HG03439 (cell line): ENCODE data around the gene UQCR11.
"Not testable (repeated sequence)": the region's sequence is repeated elsewhere in the genome, so short reads cannot be mapped to it uniquely, and the experiment has no call there.

Experiments used
- ATAC-seq: cut with Tn5 transposase; IDR thresholded peaks from one replicate; pipeline ENCODE4 v1.9.1; 2021; ENCODE audit warnings: mild to moderate bottlenecking, moderate library complexity; ENCODE audit not compliant: unreplicated experiment

UQCR11 gene

DNA sequence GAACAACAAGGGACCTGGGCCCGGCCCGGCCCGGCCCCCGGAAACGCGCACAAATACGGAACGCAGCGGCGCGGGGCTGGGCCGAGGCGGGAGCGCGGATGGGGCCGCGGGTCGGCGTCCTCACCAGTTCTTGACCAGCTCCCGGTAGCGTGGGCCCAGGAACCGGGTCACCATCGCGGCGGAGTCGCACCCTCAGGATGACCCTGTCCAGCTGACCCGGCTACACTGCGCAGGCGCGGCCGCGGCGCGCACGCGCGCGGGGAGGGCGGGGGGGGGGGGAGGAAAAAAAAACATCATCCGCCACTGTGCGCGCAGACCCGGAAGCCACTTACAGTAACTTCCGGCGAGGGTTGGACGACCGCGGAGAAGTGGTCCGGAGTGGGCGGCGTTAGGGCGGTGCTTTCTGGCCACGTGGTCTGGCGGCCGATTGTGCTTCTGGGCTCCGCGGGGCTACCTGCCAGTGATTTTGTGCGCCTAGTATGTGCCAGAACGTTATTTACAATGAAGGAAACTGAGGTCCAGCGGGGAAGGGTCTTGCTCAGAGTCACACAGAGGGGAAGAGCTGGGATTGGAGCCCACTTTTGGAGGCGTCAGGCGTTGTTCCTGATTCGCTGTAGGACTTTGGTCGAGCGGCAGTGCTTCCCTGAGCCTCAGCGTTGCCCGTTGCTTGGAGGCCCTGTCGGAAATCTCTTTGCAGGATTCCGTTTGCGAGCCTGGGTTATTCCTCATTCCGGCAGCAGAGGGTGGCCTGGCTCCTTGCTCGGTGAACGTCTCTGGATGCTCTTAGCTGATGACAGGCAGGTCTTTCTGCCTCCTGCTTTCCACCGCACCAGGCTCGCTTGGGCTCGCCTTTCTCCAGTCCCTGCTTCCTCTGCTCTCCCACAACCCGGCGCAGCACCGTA is at the start of gene UQCR11:
TSS of gene UQCR11 (minus strand) at position 227 of the 902 bp plus-strand sequence. CDS start at position 174, 53 bp downstream.
- peak; percentile 71 for ATAC-seq

DNA sequence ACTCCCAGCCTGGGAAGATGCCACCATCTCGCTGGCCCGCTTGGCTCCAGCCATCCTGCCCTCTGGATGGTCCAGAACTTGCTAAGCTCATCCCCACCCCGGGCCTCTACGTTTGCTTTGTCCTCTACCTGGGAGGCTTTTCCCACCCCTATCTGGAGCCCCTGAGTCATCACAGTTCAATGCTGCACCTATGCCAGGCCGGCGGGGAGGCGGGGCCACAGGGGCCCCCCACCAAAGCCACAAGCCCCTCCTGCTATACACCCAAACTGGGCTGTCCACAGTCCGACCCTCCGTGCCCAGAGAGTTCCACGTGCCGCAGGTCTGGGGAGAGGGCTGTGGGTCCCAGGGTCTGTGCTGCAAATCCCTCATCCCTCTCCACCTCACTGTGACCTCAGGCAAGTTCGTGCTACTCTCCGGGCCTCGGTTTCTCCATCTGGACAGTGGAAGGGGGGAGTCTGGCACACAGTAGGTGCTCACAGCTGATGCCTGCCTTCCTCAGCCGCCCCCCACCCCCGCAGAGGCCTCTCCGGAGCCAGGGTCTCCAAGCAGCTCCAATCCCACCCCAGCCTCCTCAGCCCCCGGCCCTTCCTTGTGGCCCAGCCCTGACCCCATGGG is 49.0 kb upstream of the UQCR11 start:
- ATAC-seq: no peak

DNA sequence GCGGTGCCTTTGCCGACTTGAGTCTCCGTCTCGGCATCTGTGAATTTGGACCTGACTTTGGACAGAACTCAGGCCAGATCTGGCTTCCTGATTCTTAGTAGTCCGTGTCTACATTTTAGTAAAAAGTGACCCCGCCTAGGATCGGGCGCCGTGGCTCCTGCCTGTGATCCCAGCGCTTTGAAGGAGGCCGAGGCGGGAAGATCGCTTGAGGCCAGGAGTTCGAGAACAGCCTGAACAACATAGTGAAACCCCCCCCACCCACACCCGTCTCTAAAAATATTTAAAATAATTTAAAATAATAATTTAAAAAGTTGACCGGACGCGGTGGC is 48.0 kb upstream of the UQCR11 start:
- ATAC-seq: no peak

DNA sequence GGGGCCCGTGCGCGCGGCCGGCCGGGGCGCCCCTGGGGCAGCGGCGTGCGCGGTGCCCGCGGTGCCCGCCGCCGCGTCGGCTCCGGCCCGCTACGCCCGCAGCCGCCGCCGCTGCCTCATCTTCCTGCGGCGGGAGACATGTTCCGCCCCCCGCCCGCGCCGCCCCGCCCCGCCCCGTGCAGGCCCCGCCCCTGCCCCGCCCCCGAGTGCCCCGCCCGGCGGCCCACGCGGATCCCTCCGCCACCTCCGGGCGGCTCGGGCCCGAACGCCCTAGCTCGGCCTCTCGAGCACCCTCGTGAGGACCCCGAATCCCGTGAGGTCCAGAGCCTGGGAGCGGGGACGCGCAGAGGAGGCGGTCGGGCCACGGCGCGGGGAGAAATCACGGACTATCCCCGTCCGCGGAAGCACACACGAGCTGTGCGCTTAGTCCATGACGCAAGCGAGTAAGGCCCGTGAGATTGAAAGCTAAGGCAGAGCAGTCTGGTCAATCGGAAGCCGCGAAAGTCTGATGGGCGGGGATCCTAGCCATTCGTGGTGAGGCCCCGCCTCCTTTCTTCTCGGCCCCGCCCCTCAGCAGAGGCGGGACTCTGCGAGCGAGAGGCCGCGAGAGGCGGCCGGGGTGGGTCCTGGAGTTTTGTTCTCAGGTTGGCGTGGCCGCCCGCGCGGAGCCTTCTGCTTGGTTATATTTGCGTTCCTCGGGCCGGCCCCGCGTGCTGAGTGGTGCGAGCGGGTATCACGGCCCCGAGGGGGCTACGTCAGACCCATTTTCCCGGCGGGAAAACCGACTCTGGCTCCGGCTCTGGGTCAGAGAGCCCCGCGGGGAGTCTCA is 47.4 kb upstream of the UQCR11 start, which contains the start of gene TCF3:
TSS of gene TCF3 (minus strand) at position 145 of the 829 bp plus-strand sequence. CDS start 2,367 bp downstream, outside the sequence.
- ATAC-seq: peak; percentile 66

DNA sequence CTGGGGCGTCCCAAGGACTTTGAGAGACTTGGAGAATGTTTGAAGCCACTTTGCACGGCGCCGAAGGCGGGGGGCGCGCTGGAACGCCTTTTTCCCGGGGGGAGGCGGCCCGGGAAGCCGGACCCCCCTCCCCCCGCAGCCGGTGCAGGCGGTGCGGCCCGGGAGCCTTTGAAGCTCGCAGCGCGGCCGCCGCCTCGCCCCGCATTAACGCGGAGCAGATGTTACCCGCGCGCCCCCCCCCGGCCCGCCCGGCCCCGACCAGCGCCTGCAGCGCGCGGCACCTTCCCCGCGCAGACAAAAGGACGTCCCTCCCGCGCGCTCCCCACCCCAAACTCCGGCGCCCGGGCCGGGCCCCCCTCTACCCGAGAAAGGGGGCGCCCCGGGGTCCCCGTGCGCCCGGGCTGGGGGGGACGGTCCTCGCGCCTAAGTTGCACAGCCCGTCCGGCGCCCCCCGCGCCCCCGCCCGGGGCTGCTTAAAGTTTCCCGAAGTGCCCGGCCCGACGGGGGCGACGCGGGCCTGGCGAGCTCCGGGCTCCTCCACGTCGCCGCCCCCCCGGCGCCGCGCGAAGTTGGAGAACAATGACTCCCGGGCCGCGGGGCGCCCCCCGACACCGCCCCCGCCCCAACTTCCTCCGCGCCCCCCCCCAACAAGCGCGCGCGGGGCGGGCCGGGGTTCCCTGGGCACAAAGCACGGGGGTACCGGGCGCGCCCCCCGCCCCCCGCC is 46.5 kb upstream of the UQCR11 start:
- no peak for ATAC-seq

DNA sequence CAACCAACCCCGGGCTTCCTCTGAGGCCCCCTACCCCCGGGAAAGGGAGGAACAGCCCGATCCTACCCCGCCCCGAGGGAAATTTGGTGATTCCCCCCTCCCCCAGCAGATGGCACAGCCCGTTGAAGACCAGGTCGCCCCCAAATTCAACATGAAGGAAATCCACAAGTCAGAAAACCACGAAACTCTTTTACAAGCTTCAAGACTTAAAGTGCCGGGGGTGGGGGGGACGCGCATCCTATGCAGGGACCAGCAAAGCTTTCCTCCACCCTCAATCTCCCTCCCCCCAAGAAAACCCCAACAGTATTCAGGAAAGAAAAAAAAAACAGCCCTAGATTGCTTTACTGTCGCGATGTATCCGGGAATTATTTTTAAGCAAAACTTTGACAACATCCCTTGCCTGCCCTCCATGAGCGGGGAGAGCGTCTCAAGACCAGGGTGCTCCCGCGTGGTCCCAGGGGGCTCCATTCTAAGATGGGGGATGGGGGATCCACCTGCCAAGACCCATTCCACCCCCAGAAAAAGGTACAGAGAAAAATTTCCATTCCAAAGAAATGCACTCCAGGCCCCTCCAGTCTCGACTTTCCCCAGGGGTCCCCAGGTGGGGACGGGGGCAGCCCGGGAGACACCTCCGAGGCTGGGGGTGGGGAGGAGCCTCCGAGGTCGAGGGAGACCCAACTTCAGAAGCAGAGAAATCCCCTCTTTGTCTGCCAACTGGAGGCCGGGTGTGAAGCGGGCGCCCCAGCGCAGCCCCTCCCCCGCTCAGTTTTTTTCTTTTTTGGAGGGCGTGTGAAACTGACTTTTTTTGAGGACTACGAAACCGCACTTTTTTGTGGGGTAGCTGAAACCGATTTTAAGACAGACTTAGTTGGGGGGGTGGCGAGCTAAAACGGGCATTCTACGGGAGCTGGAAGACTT is 45.6 kb upstream of the UQCR11 start:
- no peak for ATAC-seq

DNA sequence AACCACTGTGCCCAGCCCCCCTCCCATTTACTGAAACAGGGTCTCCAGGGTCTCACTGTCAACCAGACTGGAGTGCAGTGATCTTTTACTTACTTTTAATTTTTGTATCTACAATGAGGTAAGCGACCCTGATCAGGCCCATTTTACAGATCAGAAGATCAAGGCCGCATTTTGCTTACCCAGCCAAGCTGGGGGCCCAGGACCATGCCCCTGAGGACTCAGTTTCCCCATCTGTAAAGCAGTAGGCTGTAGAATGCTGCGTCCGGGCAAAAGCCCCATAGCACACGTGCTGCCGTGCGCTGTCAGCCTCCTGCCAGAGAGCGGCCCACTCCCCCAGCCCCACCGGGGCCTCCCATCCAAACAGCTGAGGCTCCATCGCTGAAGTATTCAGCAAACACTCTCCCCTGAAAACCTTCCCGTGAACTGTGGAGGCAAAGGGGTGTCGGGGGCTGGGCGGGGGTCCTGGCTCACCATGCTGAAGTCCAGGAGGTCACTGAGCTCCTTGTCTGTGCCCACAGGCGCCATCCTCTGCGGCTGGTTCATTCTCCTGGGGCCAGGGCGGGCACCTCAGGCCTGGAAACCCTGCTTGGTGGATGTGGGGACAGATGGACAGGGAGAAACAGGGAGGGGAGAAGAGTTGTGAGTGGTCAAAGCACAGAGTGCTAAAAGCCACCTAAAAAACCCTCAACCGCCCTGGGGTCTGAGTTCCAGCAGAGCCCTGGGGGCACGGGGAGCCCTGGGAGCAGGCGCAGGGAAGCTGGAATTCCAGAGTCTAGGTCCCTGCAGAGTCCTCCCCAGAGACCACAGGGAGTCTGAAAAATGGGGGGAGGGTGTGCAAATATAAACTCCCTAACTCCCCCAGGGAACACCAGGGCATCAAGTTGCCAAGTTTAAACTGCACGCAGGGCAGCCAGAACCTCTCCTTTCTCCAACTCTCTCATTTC is 44.7 kb upstream of the UQCR11 start:
- ATAC-seq: no peak

DNA sequence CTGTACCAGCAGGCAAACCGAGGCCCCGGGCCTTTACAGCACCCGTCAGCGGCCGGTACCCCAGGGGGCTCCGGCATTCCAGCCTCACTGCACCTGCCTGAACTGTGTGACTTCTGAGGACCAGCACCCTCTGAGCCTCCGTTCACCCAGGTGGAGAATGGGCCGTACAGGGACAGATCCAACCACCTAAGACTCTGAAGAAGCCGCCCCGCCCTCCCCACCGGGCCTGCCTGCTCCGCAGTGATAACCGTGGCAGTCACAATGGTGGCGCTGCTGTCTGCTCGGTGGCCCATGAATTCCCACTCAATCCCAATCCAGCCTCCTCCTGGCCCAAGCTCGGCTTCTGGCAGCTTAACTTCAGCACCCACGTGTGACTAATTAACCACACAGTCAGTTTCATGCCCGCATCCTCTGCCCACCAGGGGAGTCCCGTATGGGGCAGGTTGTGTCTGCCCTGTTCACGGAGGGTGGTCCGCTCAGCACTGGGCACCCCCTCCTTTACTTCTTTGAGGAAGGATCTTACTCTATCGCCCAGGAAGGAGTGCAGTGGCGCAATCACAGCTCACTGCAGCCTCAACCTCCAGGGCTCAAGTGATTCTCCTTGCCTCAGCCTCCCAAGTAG is 43.8 kb upstream of the UQCR11 start:
- no peak for ATAC-seq

DNA sequence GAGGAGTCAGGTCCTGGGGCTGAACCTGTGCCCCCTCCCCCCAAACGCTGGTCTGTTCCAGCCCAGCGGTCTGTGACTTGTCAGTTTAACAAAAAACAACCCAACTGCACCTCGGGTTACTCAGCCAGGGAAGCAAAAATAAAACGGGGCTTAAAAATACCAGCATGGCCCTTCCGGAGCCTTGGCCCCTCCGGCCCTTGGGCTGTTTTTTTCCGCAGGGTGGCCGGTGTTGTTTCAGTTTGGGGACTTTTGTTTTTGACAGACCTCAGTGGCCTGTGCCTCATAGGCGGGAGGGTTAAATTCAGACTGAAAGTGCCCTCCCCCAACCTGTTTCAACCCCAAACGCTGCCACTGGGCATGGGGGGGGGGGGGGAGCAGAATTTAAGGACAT is 43.2 kb upstream of the UQCR11 start:
- ATAC-seq: no peak

DNA sequence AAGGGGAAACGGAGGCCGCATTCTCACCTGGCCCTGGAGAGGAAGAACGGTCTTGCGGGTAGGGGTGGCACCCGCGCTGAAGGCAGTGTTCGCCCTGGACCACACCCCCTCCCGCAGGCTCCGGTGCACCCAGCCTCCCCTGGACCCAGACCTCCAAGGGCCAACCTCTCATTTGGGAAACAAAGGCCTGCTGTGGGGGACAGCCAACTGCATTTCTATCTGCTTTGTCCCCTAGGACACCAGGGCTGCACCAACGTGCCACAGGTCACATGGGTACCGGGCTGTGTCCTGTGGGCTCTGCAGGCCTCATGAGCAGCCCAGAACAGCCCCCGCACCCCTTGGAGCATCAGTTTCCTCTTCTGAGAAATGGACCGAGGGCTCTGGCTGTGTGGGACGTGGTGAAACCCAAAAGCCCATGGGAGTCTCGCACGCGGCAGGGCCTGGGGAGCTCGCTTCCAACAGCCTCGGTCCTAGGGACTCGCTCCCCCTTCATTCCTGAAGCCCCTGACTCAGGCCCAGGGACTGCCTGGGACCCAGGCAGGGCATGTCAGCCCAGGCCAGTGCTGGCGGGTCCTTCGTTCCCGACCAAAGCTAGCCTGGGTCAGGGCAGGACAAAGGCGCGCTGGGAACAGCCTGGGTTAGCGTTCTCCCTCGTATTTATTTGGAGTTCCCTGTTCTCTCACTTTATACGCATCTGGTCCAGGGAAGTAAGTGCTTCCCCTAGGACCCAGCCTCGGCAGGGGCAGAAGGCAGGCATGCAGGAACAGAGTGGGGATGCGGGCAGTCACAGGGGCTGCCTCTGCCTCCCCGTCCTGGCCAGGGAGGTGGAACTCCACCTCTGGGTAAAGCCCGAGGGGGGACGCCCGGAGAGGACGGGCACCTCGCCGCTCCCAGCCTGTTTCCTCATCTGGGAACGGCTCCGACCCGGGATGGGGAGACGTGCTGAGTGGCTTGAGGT is 42.5 kb upstream of the UQCR11 start:
- no peak for ATAC-seq

DNA sequence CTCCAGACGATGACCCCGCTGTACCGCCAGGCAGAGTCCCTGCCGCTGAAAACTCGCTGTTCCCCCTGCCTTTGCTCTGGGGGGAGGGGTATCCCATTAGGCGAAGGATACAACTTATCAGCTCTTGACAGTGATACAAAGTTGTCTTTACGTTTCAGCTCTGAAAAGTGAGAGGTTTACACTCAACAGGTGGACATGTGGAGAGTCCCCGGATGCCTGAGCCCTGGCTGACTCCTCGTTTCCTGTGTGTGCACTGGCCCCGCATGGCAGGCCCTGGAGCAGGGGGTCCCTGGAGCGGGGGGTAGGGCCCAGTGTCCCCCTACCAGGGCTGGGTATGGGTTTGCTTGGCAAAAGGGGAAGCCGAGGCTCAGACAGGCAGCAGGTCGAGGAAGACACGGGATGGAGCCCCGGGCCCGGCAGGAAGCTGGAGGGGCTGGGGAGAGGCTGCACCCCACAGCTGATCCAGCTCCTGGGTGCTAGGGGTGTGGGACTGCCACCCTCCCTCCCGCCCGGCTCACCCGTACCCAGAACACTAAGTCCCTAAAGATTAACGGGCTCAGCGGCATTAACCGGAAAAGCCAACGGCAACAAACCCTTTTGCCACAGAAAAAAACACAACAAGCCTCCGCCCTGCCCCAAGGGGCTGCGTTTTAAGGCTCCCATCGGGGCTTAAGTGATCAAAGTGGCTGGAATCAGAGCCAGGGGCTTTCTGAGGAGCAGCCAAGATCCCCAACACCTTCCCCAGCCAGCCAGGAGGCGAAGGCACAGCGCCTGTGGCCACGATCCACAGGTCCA is 41.6 kb upstream of the UQCR11 start:
- ATAC-seq: no peak

DNA sequence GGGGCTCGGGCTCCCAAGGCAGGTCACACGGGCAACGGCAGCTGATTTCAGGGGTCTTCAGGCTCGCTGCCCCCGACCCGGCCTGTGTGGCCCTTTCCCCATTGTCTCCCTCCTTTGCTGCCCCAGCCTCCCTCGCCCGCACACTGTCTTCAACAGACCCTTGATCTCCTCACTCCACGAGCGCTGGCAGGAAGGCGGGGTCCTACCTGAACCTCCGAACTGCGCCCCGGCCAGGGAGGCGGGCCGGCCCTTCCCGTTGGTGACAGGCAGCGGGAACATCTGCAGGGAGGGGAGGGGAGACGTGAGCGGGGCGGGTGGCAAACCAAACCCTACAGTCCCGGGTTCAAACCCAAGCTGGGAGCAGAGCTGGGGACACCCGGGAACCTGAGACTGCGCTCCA is 40.9 kb upstream of the UQCR11 start:
- ATAC-seq: no peak

DNA sequence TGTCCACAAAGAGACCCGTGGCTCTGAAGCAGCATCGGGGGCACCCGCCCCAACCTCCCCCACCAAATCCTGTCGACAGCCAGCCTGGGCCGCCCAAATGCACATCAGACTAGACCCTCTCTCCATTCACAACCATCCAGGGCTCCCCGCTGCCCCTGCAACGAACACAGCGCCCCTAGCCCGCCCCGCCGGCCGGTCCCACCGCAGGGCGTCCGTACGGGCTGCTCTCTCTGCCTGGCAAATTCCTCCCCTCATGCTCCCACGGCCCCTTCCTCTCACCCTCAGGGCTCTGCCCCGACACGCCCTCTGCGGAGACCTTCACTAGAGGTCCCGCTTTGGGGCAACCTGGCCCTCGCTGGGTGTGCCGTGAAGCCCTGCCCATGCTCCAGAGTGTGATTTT is 40.0 kb upstream of the UQCR11 start:
- ATAC-seq: no peak

DNA sequence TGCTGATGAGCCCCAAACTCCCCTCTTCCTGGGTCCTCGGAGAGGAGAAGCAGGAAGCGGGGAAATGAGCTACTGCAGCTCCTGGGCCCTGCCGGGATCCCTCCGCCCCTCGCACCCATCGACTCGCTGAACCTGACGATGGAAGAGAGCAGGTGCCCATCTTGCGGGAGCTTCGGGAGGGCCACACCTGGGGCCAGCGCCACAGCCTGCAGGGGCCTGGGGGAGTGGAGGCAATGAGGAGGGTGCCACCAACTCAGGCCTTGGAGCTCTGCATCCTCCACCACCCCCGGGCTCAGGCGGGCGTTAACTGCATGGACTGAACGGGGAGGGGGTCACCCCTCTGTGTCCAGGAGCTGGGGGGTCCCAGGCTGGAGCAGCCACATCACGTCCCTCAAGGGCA is 38.8 kb upstream of the UQCR11 start:
- ATAC-seq: no peak

DNA sequence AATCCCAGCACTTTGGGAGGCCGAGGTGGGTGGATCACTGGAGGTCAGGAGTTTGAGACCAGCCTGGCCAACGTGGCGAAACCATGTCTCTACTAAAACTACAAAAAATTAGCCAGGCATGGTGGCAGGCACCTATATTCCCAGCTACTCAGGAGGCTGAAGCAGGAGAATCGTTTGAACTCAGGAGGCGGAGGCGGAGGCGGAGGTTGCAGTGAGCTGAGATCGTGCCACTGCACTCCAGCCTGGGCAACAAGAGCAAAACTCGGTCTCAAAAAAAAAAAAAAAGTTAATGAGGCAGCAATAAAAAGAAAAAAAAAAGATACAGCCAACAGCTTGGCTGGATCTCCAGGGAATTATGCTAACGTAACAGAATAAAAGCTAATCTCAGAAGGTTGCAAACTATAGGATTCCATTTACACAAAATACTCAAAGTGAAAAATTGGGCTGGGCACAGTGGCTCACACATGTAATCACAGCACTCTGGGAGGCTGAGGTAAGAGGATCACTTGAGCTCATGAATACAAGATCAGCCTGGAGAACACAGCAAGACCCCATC is 35.7 kb upstream of the UQCR11 start:
- not testable (repeated sequence) for ATAC-seq
